ENCODE data around the gene SPAG7. TPM values are rescaled to one million over a fixed set of nuclear protein-coding genes. Genes with fewer than 3 reads are reported as not detected.

SPAG7 gene
- total RNA-seq, 1 donor from 2014 or later, result 64.8 TPM

- intact Hi-C loops (cut with DNase I), result no loop called here
- no peak for ATAC-seq
Observed at GRCh38 chr17:4913994-4914393, 53.6 kb downstream of the SPAG7 start.

More at GRCh38 chr17:4913994-4914393, 53.6 kb downstream of the SPAG7 start:
- Histone ChIP-seq H3K4me1 (peaks cover 5% of the 10 kb centered on the region), H3K4me3 (no peak overlapping the region), H3K36me3 (no peaks in the 10 kb centered on the region), H3K27ac (no peak overlapping the region), H3K9me3 (no peaks in the 10 kb centered on the region), H3K27me3 (no peaks in the 10 kb centered on the region)
- TF ChIP-seq CTCF (IDR thresholded peaks at IDR 0.05), result no peak
- DNase-seq, result no peak

Small RNAs within 50 kb of the gene (microRNA-seq; reads per million reads assigned to microRNA genes)
- gene MIR6864 (ENCODE audit: borderline microRNAs expressed) (not detected), gene MIR6865 (ENCODE audit: borderline microRNAs expressed) (not detected)

Other genes starting within 250 kb of the SPAG7 start
- gene MED11, start 236.4 kb downstream of the SPAG7 start, total RNA-seq, result 23.2 TPM
- gene ZMYND15, start 228.0 kb downstream of the SPAG7 start, total RNA-seq, result 9.6 TPM
- 169 TPM for gene CXCL16, start 227.9 kb downstream of the SPAG7 start, total RNA-seq
- not detected for gene TM4SF5, start 195.9 kb downstream of the SPAG7 start, total RNA-seq
- gene VMO1, start 181.5 kb downstream of the SPAG7 start, total RNA-seq, result 5.6 TPM
- gene GLTPD2, start 178.9 kb downstream of the SPAG7 start, total RNA-seq, result not detected
- 91.0 TPM for gene PSMB6, start 171.7 kb downstream of the SPAG7 start, total RNA-seq
- gene PLD2, start 160.7 kb downstream of the SPAG7 start, total RNA-seq, result 33.4 TPM
- gene MINK1, start 134.5 kb downstream of the SPAG7 start, total RNA-seq, result 121 TPM
- gene C17orf107, start 68.3 kb downstream of the SPAG7 start, total RNA-seq, result 2.7 TPM
- 0.98 TPM for gene CHRNE, start 64.7 kb downstream of the SPAG7 start, total RNA-seq
- 0.55 TPM for gene GP1BA, start 35.5 kb downstream of the SPAG7 start, total RNA-seq
- gene SLC25A11, start 27.8 kb downstream of the SPAG7 start, total RNA-seq, result 55.0 TPM
- 92.9 TPM for gene RNF167, start 27.5 kb downstream of the SPAG7 start, total RNA-seq
- gene PFN1, start 19.3 kb downstream of the SPAG7 start, total RNA-seq, result 457 TPM
- 8.6 TPM for gene ENO3, start 16.7 kb downstream of the SPAG7 start, total RNA-seq
- gene CAMTA2, start 19.9 kb upstream of the SPAG7 start, total RNA-seq, result 55.8 TPM
- 4.5 TPM for gene INCA1, start 29.7 kb upstream of the SPAG7 start, total RNA-seq
- gene KIF1C, start 30.1 kb upstream of the SPAG7 start, total RNA-seq, result 254 TPM
- gene SLC52A1, start 67.6 kb upstream of the SPAG7 start, total RNA-seq, result 0.26 TPM
- gene ZFP3, start 110.7 kb upstream of the SPAG7 start, total RNA-seq, result 6.7 TPM
- gene ZNF232, start 144.1 kb upstream of the SPAG7 start, total RNA-seq, result 8.0 TPM
- gene USP6, start 148.2 kb upstream of the SPAG7 start, total RNA-seq, result 0.14 TPM
- 7.1 TPM for gene ZNF594, start 224.1 kb upstream of the SPAG7 start, total RNA-seq